CD4-positive, alpha-beta memory T cell (primary cell): ENCODE measurements around the gene KANSL1. TPM values are rescaled to one million over a fixed set of nuclear protein-coding genes. Genes with fewer than 3 reads are reported as not detected.
"Not testable (repeated sequence)": the region's sequence is repeated elsewhere in the genome, so short reads cannot be mapped to it uniquely, and the experiment has no call there.

ENCODE experiments used
- CTCF ChIA-PET: fragments of 350-600 bp; sonication (Branson Sonifier 250); formaldehyde crosslinking; loops from one replicate; lab custom pipeline; 2021; ENCODE audit warnings: inconsistent platforms; ENCODE audit not compliant: partially characterized antibody; lab: Charles Lee
- POLR2A ChIA-PET: fragments of 350-600 bp; sonication (Branson Sonifier 250); formaldehyde crosslinking; loops from one replicate; lab custom pipeline; 2021; ENCODE audit not compliant: partially characterized antibody; lab: Charles Lee
- DNase-seq, 5 donors: peaks; one replicate each; pipeline versions ENCODE4 v3.0.0 to v3.0.0-alpha.2; 2020 to 2022; ENCODE audit warnings: mixed read lengths in 1 of 5
- H3K27ac ChIP-seq: one replicate; pipeline ENCODE4 v1.7.0; 2013; ENCODE audit warnings: low read depth, low read length
- H3K27me3 ChIP-seq: 2 replicates; pipeline ENCODE4 v1.7.0; 2013; ENCODE audit warnings: mild to moderate bottlenecking, low read length, moderate library complexity; ENCODE audit not compliant: insufficient read depth
- H3K36me3 ChIP-seq: 2 replicates; pipeline ENCODE4 v1.7.0; 2013; ENCODE audit warnings: mild to moderate bottlenecking, low read length, moderate library complexity; ENCODE audit not compliant: insufficient read depth
- H3K4me1 ChIP-seq: 2 replicates; pipeline ENCODE4 v1.7.0; 2013; ENCODE audit warnings: mild to moderate bottlenecking, low read length, moderate library complexity; ENCODE audit not compliant: insufficient read depth
- H3K4me3 ChIP-seq, 2 donors: one replicate each; pipeline ENCODE4 v1.7.0; 2013; ENCODE audit warnings: low read length in 2 of 2, mild to moderate bottlenecking in 1 of 2
- H3K9me3 ChIP-seq, 2 donors: one replicate each; pipeline ENCODE4 v1.7.0; 2013; ENCODE audit warnings: low read length in 2 of 2, control low read depth in 1 of 2; ENCODE audit not compliant: control insufficient read depth in 1 of 2
- H3K27ac Mint-ChIP-seq, 7 donors: one replicate each; pipeline ENCODE4 v1.8.0; 2020 to 2021; ENCODE audit warnings: mixed read lengths in 7 of 7, mild to moderate bottlenecking in 6 of 7, inconsistent platforms in 3 of 7, moderate library complexity in 3 of 7
- H3K27me3 Mint-ChIP-seq, 2 donors: one replicate each; pipeline ENCODE4 v1.8.0; 2020 to 2021; ENCODE audit warnings: mixed read lengths in 2 of 2
- H3K36me3 Mint-ChIP-seq, 2 donors: one replicate each; pipeline ENCODE4 v1.8.0; 2020 to 2021; ENCODE audit warnings: mixed read lengths in 2 of 2, inconsistent platforms in 1 of 2, mild to moderate bottlenecking in 1 of 2
- H3K4me1 Mint-ChIP-seq, 4 donors: one replicate each; pipeline ENCODE4 v1.8.0; 2020 to 2021; ENCODE audit warnings: mixed read lengths in 4 of 4, mild to moderate bottlenecking in 1 of 4
- H3K4me3 Mint-ChIP-seq, 8 donors: one replicate each; pipeline ENCODE4 v1.8.0; 2020 to 2021; ENCODE audit warnings: mixed read lengths in 8 of 8, mild to moderate bottlenecking in 7 of 8, moderate library complexity in 6 of 8, inconsistent platforms in 3 of 8
- H3K9me3 Mint-ChIP-seq, 8 donors: one replicate each; pipeline ENCODE4 v1.8.0; 2020 to 2021; ENCODE audit warnings: mixed read lengths in 8 of 8, mild to moderate bottlenecking in 5 of 8, inconsistent platforms in 3 of 8, moderate library complexity in 1 of 8
- intact Hi-C: fragments of 100-400 bp; cut with micrococcal nuclease; formaldehyde crosslinking; loops from one replicate; pipeline ENCODE4 v1.15.1; 2023
- polyA plus RNA-seq, 2 donors: library from polyadenylated mRNA; unstranded; fragments of 300-500 nt; fragmentation: Illumina TruSeq; gene quantifications; one replicate each; pipeline ENCODE4 v1.2.3, GENCODE V29; 2021
- total RNA-seq, 2 experiments: library from RNA; stranded (reverse); gene quantifications; one replicate each; pipeline ENCODE4 v1.2.3, GENCODE V29; 2021

Gene KANSL1
- total and polyA plus RNA-seq, 4 experiments from 2014 or later, result 6.7 to 206 (median 107) TPM

DNA sequence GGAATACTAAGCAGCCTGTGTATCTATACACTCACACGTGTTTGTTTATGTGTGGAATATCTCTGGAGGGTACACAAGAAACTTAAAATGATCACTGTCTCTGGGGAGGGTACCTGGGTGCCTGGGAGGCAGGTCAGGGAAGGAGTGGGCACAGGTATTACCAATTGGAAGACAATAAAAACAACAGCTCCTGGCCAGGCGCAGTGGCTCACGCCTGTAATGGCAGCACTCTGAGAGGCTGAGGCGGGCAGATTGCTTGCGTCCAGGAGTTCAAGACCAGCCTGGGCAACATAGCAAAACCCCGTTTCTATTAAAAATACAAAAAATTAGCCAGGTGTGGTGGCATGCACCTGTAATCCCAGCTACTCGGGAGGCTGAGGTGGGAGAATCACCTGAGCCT, 169.9 kb downstream of the KANSL1 start:
- H3K27me3 Mint-ChIP-seq, H3K9me3 Mint-ChIP-seq, H3K27me3 ChIP-seq, POLR2A ChIA-PET, DNase-seq, H3K27ac ChIP-seq, H3K36me3 ChIP-seq, H3K4me3 Mint-ChIP-seq, intact Hi-C loops, H3K4me3 ChIP-seq, H3K9me3 ChIP-seq: not testable (repeated sequence)
- H3K4me1 ChIP-seq, result peaks cover 34% of the 10 kb centered on the region
- Mint-ChIP-seq H3K36me3 (peaks cover 3 to 13% of the 10 kb centered on the region in 2 donors), H3K4me1 (peaks cover 11 to 37% (median 26%) of the 10 kb centered on the region in 4 donors), H3K27ac (peak overlapping the region in 3 of 7 donors; percentile 51 to 82 (median 72))
- CTCF ChIA-PET, result interaction anchor here (0.9 kb wide), 1 partner anchor 21 kb away, joined by 4 read pairs; no protein-coding TSS in a partner anchor

DNA sequence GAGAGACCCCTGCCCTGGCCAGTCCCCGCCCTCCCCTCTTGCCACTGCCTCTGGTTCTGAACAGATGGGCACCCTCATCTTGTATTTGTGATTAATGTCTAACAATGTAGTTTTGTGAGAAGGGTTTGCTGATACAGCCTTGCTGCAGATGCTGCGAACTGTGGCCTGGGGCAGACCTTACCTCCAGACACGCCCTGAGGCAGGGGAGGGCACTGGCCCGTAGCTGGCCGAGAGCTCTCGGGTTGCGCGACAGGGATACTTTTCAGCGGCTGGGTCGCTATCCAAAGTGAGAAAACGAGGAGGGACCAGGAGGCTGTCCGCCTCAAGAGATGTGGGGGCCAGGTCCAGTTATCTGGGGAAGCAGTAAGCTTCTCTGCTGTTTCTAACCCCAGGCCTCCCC, 172.2 kb downstream of the KANSL1 start:
- no peak overlapping the region for H3K4me3 Mint-ChIP-seq
- DNase-seq, result no peak
- H3K27ac ChIP-seq, result peak overlapping the region; percentile 42
- H3K36me3 Mint-ChIP-seq, result peaks cover 3 to 4% of the 10 kb centered on the region in 2 donors
- no peak overlapping the region for H3K4me3 ChIP-seq
- CTCF ChIA-PET, result interaction anchor here (2.1 to 3.4 kb wide), 3 partner anchors 8 to 192 kb away, joined by 6 to 17 read pairs (median 10); no protein-coding TSS in a partner anchor
- peaks cover 14 to 35% (median 28%) of the 10 kb centered on the region in 4 donors for H3K4me1 Mint-ChIP-seq
- peaks cover 40% of the 10 kb centered on the region for H3K4me1 ChIP-seq
- intact Hi-C loops, result no loop called here
- peaks cover 0 to 2% (median 0%) of the 10 kb centered on the region in 8 donors for H3K9me3 Mint-ChIP-seq
- no peaks in the 10 kb centered on the region for H3K36me3 ChIP-seq
- H3K27ac Mint-ChIP-seq, result peak overlapping the region in 6 of 7 donors; percentile 72 to 96 (median 94)
- POLR2A ChIA-PET, result interaction anchor here (1.0 to 2.3 kb wide), 4 partner anchors 9 to 172 kb away, joined by 3 to 13 read pairs (median 8); partner anchors contain the start of gene KANSL1
- no peaks in the 10 kb centered on the region for H3K9me3 ChIP-seq
- H3K27me3 Mint-ChIP-seq, result no peaks in the 10 kb centered on the region
- no peaks in the 10 kb centered on the region for H3K27me3 ChIP-seq

- Histone ChIP-seq H3K4me3 (no peak overlapping the region), H3K36me3 (no peaks in the 10 kb centered on the region), H3K4me1 (peaks cover 40% of the 10 kb centered on the region), H3K27ac (peak overlapping the region; percentile 42), H3K9me3 (no peaks in the 10 kb centered on the region), H3K27me3 (no peaks in the 10 kb centered on the region)
- DNase-seq, result peak; percentile 67 to 78 (median 73)
- Mint-ChIP-seq H3K27ac (peak overlapping the region; percentile 85 to 96 (median 93)), H3K9me3 (peaks cover 0 to 2% (median 0%) of the 10 kb centered on the region in 8 donors), H3K36me3 (peaks cover under 1 to 3% of the 10 kb centered on the region in 2 donors), H3K27me3 (no peaks in the 10 kb centered on the region), H3K4me1 (peaks cover 12 to 35% (median 28%) of the 10 kb centered on the region in 4 donors), H3K4me3 (peak overlapping the region; percentile 22 to 69 (median 47))
- ChIA-PET CTCF (interaction anchor here (0.8 to 3.4 kb wide), 7 partner anchors 9 to 193 kb away, joined by 3 to 17 read pairs (median 4); no protein-coding TSS in a partner anchor), POLR2A (interaction anchor here (0.6 to 2.3 kb wide), 7 partner anchors 8 to 178 kb away, joined by 3 to 13 read pairs (median 3); partner anchors contain the start of gene KANSL1)
- intact Hi-C loops, result no loop called here
These were observed 173.0 kb downstream of the KANSL1 start for GRCh38 chr17:46020023-46020761.

DNA sequence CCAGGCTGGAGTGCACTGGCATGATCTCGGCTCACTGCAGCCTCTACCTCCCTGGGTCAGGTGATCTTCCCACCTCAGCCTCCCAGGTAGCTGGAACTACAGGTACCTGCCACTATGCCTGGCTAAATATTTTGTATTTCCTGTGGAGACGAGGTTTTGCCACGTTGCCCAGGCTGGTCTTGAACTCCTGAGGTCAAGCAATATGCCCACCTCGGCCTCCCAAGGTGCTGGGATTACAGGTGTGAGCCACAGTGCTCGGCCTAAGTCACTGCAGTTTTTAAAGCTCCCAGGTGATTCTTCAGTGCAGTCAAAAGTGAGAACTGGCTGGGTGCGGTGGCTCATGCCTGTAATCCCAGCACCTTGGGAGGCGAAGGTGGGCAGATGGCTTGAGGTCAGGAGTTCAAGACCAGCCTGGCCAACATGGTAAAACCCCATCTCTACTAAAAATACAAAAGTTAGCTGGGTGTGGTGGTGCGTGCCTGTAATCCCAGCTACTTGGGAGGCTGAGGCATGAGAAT, 173.8 kb downstream of the KANSL1 start:
- H3K4me3 Mint-ChIP-seq, H3K9me3 Mint-ChIP-seq, H3K9me3 ChIP-seq, H3K36me3 ChIP-seq, H3K27me3 ChIP-seq, DNase-seq, H3K36me3 Mint-ChIP-seq, intact Hi-C loops, H3K27me3 Mint-ChIP-seq, H3K4me3 ChIP-seq: not testable (repeated sequence)
- H3K4me1 Mint-ChIP-seq, result peaks cover 12 to 35% (median 28%) of the 10 kb centered on the region in 4 donors
- H3K4me1 ChIP-seq, result peaks cover 40% of the 10 kb centered on the region
- ChIA-PET POLR2A (interaction anchor here (0.6 to 2.3 kb wide), 4 partner anchors 14 to 178 kb away, joined by 3 to 13 read pairs (median 4); partner anchors contain the start of gene KANSL1), CTCF (interaction anchor here (0.8 to 3.4 kb wide), 9 partner anchors 10 to 194 kb away, joined by 3 to 17 read pairs (median 4); no protein-coding TSS in a partner anchor)
- H3K27ac Mint-ChIP-seq, result peak overlapping the region in 6 of 7 donors; percentile 83 to 96 (median 92)
- H3K27ac ChIP-seq, result peak overlapping the region; percentile 42

- Mint-ChIP-seq H3K4me3 (no peak overlapping the region), H3K36me3 (no peaks in the 10 kb centered on the region), H3K4me1 (peaks cover 3 to 6% (median 5%) of the 10 kb centered on the region in 4 donors), H3K9me3 (peaks cover 0 to 1% (median 0%) of the 10 kb centered on the region in 8 donors), H3K27me3 (no peaks in the 10 kb centered on the region), H3K27ac (peak overlapping the region in 1 of 7 donors; percentile 43)
- intact Hi-C loops, result no loop called here
- ChIA-PET POLR2A (no interaction called here), CTCF (no interaction called here)
- Histone ChIP-seq H3K4me1 (peaks cover 9% of the 10 kb centered on the region), H3K27me3 (no peaks in the 10 kb centered on the region), H3K4me3 (no peak overlapping the region), H3K9me3 (no peaks in the 10 kb centered on the region), H3K27ac (no peak overlapping the region), H3K36me3 (no peaks in the 10 kb centered on the region)
- DNase-seq, result no peak
These were observed 179.6 kb downstream of the KANSL1 start for GRCh38 chr17:46013502-46014165.

DNA sequence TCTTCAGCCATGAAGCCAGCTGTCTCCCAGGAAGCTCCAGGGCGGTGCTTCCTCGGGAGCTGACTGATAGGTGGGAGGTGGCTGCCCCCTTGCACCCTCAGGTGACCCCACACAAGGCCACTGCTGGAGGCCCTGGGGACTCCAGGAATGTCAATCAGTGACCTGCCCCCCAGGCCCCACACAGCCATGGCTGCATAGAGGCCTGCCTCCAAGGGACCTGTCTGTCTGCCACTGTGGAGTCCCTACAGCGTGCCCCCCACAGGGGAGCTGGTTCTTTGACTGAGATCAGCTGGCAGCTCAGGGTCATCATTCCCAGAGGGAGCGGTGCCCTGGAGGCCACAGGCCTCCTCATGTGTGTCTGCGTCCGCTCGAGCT, 180.1 kb downstream of the KANSL1 start:
- POLR2A ChIA-PET, result no interaction called here
- H3K4me3 Mint-ChIP-seq, result no peak overlapping the region
- CTCF ChIA-PET, result no interaction called here

More for the DNA sequence above, 180.1 kb downstream of the KANSL1 start:
- no peaks in the 10 kb centered on the region for H3K36me3 ChIP-seq
- peaks cover 4% of the 10 kb centered on the region for H3K4me1 ChIP-seq
- peaks cover 0 to 1% (median 1%) of the 10 kb centered on the region in 4 donors for H3K4me1 Mint-ChIP-seq
- H3K9me3 ChIP-seq, result no peaks in the 10 kb centered on the region
- H3K9me3 Mint-ChIP-seq, result peaks cover 0 to 1% (median 0%) of the 10 kb centered on the region in 8 donors
- H3K27ac Mint-ChIP-seq, result no peak overlapping the region
- no peaks in the 10 kb centered on the region for H3K27me3 Mint-ChIP-seq
- H3K36me3 Mint-ChIP-seq, result no peaks in the 10 kb centered on the region
- intact Hi-C loops, result no loop called here
- H3K27ac ChIP-seq, result no peak overlapping the region
- no peak for DNase-seq
- H3K27me3 ChIP-seq, result no peaks in the 10 kb centered on the region
- no peak overlapping the region for H3K4me3 ChIP-seq
